Right lobe of liver (tissue), 6 donors: Measurements from ENCODE around the gene TAF1A. TPM values are rescaled to one million over a fixed set of nuclear protein-coding genes. Genes with fewer than 3 reads are reported as not detected.

ENCODE experiments used
- ATAC-seq, 4 donors: fragments of 200-7000 bp; cut with Tn5 transposase; one replicate each; pipeline ENCODE4 v1.9.1; 2020; ENCODE audit warnings: mild to moderate bottlenecking in 4 of 4, moderate library complexity in 4 of 4
- DNase-seq, 3 donors: peaks; one replicate each; pipeline ENCODE4 v3.0.0-alpha.2; 2020
- H3K27ac ChIP-seq, 3 donors: fragments of 200-600 bp; one replicate each; pipeline ENCODE4 v1.8.0; 2022
- H3K27me3 ChIP-seq, 2 donors: fragments of 200-600 bp; one replicate each; pipeline ENCODE4 v1.8.0; 2022
- H3K36me3 ChIP-seq, 4 donors: fragments of 200-600 bp; sonication (generic) in 1 of 4; one replicate each; pipeline versions ENCODE4 v1.5.1 to v1.8.0; 2017 to 2022; ENCODE audit warnings: control low read depth in 1 of 4
- H3K4me1 ChIP-seq, 4 donors: fragments of 200-600 bp; sonication (generic) in 1 of 4; one replicate each; pipeline versions ENCODE4 v1.5.1 to v1.8.0; 2017 to 2022; ENCODE audit warnings: control low read depth in 1 of 4
- H3K4me3 ChIP-seq, 3 donors: fragments of 200-600 bp; one replicate each; pipeline ENCODE4 v1.8.0; 2022
- H3K9me3 ChIP-seq, 4 donors: fragments of 200-600 bp; sonication (generic) in 1 of 4; one replicate each; pipeline versions ENCODE4 v1.5.1 to v1.8.0; 2017 to 2022; ENCODE audit warnings: control low read depth in 1 of 4
- CTCF ChIP-seq, 4 donors: fragments of 200-600 bp in 3 of 4; fragments of 450-650 bp in 1 of 4; IDR thresholded peaks; one replicate each; pipeline versions ENCODE4 v1.5.1 to v1.8.0; 2016 to 2022; ENCODE audit warnings: antibody characterized with exemption in 4 of 4, mild to moderate bottlenecking in 2 of 4
- POLR2A ChIP-seq: fragments of 450-650 bp; IDR thresholded peaks from one replicate; pipeline ENCODE4 v1.6.1; 2017; ENCODE audit warnings: antibody characterized with exemption, mild to moderate bottlenecking
- WGBS: methylation state at CpG from one replicate; pipeline ENCODE4 v1.1.6; 2018; ENCODE audit warnings: low coverage, low lambda C conversion rate; ENCODE audit not compliant: insufficient coverage; ENCODE audit errors: missing lambda C conversion rate; 5-methylcytosine and 5-hydroxymethylcytosine counted together
- intact Hi-C, 2 donors: fragments of 100-400 bp; cut with DNase I; formaldehyde crosslinking; loops; one replicate each; pipeline versions ENCODE4 v1.11.2 to v1.14.1; 2022
- total RNA-seq, 6 experiments: library from RNA; depleted of rRNA in 2 of 6; stranded (reverse); fragments of >200 nt in 2 of 6; fragmentation: NEBNext Ultra II Directional in 3 of 6; extraction: Animal tissue kit (Norgen Biotek cat#: 25700) in 3 of 6; gene quantifications; one replicate each; pipeline versions ENCODE4 v1.1.0 to v1.2.4, GENCODE V29; 2016 to 2023
- donor health status: DM: no; HTN: yes; CAD: no.
- donor health status: DM: no; HTN: no; CAD: no.
- donor health status: DM: no; HTN: no; CAD: no.
- donor health status: DM: no; HTN: yes; CAD: no.
- donor health status: DM: no; HTN: yes; CAD: no.

The TAF1A gene
- total RNA-seq, 6 experiments from 2014 or later: 2.1 to 7.5 (median 2.5) TPM

DNA sequence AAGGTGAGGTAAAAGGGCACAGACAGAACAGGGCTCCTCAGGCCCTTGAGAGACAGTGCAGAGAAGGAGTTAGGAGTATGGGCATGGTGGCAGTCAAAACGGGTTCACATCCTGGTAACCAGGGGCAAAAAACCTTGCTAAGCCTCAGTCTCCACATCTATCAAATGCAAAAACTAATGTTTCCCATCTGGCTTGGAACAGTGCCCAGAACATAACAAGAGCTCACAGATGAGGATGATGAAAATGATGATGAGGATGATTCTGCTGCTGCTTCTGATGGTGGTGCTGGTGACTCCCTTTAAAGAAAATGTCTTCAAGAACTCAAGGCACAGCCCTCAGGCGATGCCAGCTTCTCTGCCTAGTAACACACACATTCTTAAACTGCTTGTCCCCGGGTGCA lies 65.9 kb downstream of the TAF1A start:
- intact Hi-C loops: no loop called here

GRCh38 chr1:222522105-222522915 lies 67.4 kb downstream of the TAF1A start:
- WGBS: 33% methylated on average over 7 of the region's 8 CpGs
- intact Hi-C loops: no loop called here
- no peaks in the 10 kb centered on the region for H3K9me3 ChIP-seq
- no peak for TF ChIP-seq CTCF (IDR thresholded peaks at IDR 0.05)
- no peak for TF ChIP-seq POLR2A
- peak overlapping the region; percentile 56 to 87 (median 73) for H3K27ac ChIP-seq
- H3K4me1 ChIP-seq: peaks cover 0 to 19% (median 8%) of the 10 kb centered on the region in 4 donors
- H3K27me3 ChIP-seq: no peaks in the 10 kb centered on the region
- peak in 2 of 3 donors; percentile 34 to 58 for DNase-seq
- H3K36me3 ChIP-seq: no peaks in the 10 kb centered on the region
- no peak overlapping the region for H3K4me3 ChIP-seq
- ATAC-seq: peak; percentile 81 to 92 (median 82)

More for the DNA sequence above, 65.9 kb downstream of the TAF1A start:
- DNase-seq (no peak), ATAC-seq (no peak)
- H3K27ac ChIP-seq: no peak overlapping the region
- TF ChIP-seq POLR2A: no peak
- no peak for TF ChIP-seq CTCF (IDR thresholded peaks at IDR 0.05)
- peaks cover 0 to 19% (median 8%) of the 10 kb centered on the region in 4 donors for H3K4me1 ChIP-seq
- H3K27me3 ChIP-seq: no peaks in the 10 kb centered on the region
- 82% methylated on average over 3 of the region's 3 CpGs for WGBS
- H3K9me3 ChIP-seq: no peaks in the 10 kb centered on the region
- H3K4me3 ChIP-seq: no peak overlapping the region
- H3K36me3 ChIP-seq: no peaks in the 10 kb centered on the region

- no peak overlapping the region for H3K4me3 ChIP-seq
- 28% methylated on average over 7 of the region's 7 CpGs for WGBS
- DNase-seq: peak in 2 of 3 donors; percentile 60 to 64
- TF ChIP-seq POLR2A (peak; percentile 43), CTCF (IDR thresholded peaks at IDR 0.05) (no peak)
- no peaks in the 10 kb centered on the region for H3K27me3 ChIP-seq
- H3K27ac ChIP-seq: peak overlapping the region in 2 of 3 donors; percentile 73 to 87
- intact Hi-C loops: no loop called here
- peaks cover 0 to 19% (median 8%) of the 10 kb centered on the region in 4 donors for H3K4me1 ChIP-seq
- ATAC-seq: peak; percentile 69 to 79 (median 76)
- no peaks in the 10 kb centered on the region for H3K36me3 ChIP-seq
- no peaks in the 10 kb centered on the region for H3K9me3 ChIP-seq
Observed at GRCh38 chr1:222521299-222522104, 68.2 kb downstream of the TAF1A start.

Other genes starting within 250 kb of the TAF1A start
- gene HHIPL2, start 41.8 kb downstream of the TAF1A start, total RNA-seq: 1 to 10 TPM in 1 of 6 experiments, not detected in 5; 1.6 TPM
- 10 to 100 TPM; 40.6 to 89.6 (median 60.6) TPM for gene MIA3, start 28.2 kb upstream of the TAF1A start, total RNA-seq
- 10 to 100 TPM; 23.9 to 35.2 (median 29.8) TPM for gene AIDA, start 122.6 kb upstream of the TAF1A start, total RNA-seq
- 10 to 100 TPM; 13.3 to 24.3 (median 20.2) TPM for gene BROX, start 122.6 kb upstream of the TAF1A start, total RNA-seq
- under 1 TPM in 1 of 6 experiments, not detected in 5; 0.47 TPM for gene FAM177B, start 147.3 kb upstream of the TAF1A start, total RNA-seq
- gene DISP1, start 225.1 kb upstream of the TAF1A start, total RNA-seq: 1 to 10 TPM; 1.7 to 4.2 (median 3.0) TPM